Stimulated activated CD8-positive, alpha-beta memory T cell treated with anti-CD3 and anti-CD28 coated beads, Interleukin-7, amount 100 ng/mL, for 24 hours (primary cell): Measurements from ENCODE around the gene MOV10L1.
"Not testable (repeated sequence)": the region's sequence is repeated elsewhere in the genome, so short reads cannot be mapped to it uniquely, and the experiment has no call there.

Experiments used
- DNase-seq: peaks from one replicate; pipeline ENCODE4 v3.0.0-alpha.2; 2020; ENCODE audit warnings: low read depth

The MOV10L1 gene

GRCh38 chr22:50078246-50078645 is 11.6 kb upstream of the MOV10L1 start:
- DNase-seq, result no peak

DNA sequence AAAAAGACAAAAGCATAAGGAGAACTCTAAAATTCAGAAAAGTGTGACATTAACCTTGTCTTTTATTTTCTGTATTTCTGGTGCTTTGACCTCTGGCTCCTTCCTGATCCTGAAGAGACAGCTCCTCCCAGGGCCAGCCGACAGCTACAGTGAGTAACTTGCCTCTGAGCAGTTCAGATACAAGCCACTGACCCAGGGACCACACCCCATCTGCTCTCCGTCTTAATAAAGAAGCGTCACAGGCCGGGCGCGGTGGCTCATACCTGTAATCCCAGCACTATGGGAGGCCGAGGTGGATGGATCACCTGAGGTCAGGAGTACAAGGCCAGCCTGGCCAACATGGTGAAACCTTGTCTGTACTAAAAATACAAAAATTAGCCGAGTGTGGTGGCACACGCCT is 11.0 kb upstream of the MOV10L1 start:
- no peak for DNase-seq

DNA sequence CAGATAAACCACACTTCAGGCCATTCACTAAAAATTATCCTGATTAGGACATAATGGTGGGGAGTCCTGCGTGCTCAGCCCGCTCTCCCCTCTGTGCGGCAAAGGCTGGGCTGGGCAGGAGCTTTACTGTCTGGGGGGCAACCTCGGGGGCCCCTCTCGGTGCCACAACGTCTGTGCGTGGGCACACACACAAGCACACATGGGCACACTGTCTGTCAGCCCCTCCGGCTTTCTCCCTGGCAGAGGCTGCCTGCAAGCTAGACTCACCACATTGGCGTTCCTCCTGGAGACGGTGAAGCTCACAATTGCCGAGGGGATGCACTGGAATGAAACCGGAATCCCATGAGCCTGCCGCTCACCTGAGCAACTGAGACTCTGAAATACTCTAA is 9.7 kb upstream of the MOV10L1 start:
- DNase-seq, result no peak

- no peak for DNase-seq
These were observed 8.2 kb upstream of the MOV10L1 start for GRCh38 chr22:50081426-50082196.

GRCh38 chr22:50082197-50082715 is 7.5 kb upstream of the MOV10L1 start:
- no peak for DNase-seq

GRCh38 chr22:50082961-50083461 is 6.8 kb upstream of the MOV10L1 start:
- DNase-seq, result no peak

- DNase-seq, result no peak
These were observed 6.2 kb upstream of the MOV10L1 start for GRCh38 chr22:50083462-50084079.

DNA sequence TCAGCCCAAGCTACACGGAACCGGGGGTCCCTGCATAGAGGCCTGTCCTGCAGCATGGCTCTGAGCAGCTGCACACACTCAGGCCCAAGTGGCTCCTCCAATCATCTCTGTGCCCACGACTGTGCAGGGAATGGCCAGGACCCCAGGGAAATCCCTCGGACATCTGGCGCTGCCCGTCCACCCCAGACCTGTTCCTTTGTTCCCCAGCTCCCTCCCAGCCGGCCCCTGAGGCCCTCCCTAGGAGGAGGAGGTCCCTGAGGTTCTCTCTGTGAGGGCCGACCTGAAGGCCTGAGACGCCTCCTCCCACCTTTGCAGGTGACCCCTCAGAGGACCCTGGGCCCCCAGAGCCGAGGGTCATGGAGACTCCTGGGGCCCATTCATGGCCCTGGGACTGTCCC is 5.7 kb upstream of the MOV10L1 start:
- no peak for DNase-seq

DNA sequence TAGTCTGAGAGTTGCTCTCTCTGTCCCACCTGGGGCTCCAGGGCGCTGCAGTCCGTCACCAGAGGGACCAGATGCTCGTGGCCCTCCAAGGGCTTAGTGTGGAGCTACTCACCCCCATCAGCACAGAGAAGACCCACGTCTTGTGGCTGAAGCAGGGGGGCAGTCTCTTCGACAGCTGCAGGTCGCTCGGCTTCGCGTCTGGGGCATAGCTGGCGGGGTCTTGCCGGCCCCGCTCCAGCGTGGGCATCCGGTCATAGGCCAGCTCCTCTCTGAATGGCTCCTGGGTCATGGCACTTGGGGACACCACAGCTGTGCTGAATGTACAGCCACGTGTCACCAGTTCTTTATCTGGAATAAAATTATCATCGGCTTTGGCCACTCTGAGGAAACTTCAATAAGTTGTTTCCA is 5.2 kb upstream of the MOV10L1 start:
- no peak for DNase-seq

GRCh38 chr22:50085211-50085972 is 4.4 kb upstream of the MOV10L1 start, which contains the start of gene MLC1:
MLC1 (minus strand) TSS chr22:50085426; CDS start chr22:50084902, 524 bp downstream.
- DNase-seq, result no peak

DNA sequence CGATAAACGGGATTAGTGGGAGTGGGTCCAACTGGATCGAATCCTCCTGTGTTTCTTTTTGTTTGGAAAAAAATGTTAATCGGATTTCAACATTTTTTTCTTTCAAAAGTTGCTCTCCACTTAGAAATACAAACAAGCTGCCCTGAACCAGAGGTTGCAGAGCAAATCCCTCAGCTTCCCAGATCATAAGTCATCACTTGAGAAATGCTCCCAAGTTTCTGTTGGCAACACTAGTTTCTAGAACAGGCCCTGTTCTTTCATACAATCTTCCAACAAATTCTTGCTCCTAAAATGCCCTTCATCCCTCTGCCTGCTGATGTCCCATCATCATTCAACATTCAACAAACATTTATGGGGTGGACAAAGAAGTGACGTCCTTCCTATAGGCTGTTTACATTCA is 3.3 kb upstream of the MOV10L1 start:
- no peak for DNase-seq

DNA sequence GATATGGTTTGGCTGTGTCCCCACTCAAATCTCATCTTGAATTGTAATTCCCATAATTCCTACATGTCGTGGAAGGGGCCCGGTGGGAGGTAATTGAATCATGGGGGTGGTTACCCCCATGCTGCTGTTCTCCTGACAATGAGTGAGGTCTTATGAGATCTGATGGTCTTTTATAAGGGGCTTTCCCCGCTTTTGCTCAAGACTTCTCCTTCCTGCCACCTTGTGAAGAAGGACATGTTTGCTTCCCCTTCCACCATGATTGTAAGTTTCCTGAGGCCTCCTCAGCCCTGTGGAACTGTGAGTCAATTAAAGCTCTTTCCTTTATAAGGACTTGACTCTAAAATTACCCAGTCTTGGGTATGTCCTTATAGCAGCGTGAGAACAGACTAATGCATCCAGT is 2.8 kb upstream of the MOV10L1 start:
- not testable (repeated sequence) for DNase-seq

- no peak for DNase-seq
These were observed 2.2 kb upstream of the MOV10L1 start for GRCh38 chr22:50087646-50088045.

GRCh38 chr22:50088096-50088495 is 1.7 kb upstream of the MOV10L1 start:
- no peak for DNase-seq

GRCh38 chr22:50089231-50089630 is 575 bp upstream of the MOV10L1 start:
- no peak for DNase-seq

DNA sequence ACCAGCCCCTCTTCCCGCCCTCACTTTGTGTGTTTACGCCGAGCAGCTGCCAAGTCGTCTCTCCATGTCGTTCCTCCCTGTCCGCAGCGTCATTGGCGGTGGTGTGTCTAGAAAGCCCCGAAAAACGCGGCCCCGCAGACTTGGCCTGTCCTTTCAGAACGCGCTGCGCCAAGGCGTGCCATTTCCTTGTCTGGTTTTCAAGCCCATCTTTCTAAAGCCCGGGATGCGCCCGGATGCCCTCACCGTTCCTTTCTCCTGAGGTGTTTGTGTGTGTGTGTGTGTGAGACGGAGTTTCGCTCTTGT is 557 bp downstream of the MOV10L1 start:
- no peak for DNase-seq

GRCh38 chr22:50091092-50091768 is 1.4 kb downstream of the MOV10L1 start:
- DNase-seq, result no peak

- DNase-seq, result no peak
These were observed 2.5 kb downstream of the MOV10L1 start for GRCh38 chr22:50092342-50092741.

GRCh38 chr22:50098052-50098451 is 8.2 kb downstream of the MOV10L1 start:
- no peak for DNase-seq

- DNase-seq, result no peak
These were observed 12.2 kb downstream of the MOV10L1 start for GRCh38 chr22:50101870-50102565.

DNA sequence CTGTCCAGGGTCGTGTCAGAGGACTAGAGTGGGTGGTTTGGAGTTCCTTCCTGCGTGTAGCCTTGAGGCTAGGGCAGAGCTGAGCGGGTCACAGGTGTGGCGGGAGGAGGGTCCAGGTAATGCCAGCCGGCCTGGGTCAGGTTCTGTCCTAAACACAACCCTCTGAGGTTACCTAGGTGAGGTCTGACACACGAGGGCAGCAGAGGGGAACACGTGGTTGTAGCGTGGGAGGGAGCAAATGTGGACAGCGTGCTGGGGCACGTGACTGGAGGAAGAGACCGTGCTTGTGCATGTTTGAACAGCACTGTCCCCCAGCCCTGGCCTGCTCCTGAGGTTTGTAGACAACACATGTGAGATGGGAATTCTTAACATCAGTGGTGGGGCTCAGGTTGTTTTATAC is 13.1 kb downstream of the MOV10L1 start:
- no peak for DNase-seq

DNA sequence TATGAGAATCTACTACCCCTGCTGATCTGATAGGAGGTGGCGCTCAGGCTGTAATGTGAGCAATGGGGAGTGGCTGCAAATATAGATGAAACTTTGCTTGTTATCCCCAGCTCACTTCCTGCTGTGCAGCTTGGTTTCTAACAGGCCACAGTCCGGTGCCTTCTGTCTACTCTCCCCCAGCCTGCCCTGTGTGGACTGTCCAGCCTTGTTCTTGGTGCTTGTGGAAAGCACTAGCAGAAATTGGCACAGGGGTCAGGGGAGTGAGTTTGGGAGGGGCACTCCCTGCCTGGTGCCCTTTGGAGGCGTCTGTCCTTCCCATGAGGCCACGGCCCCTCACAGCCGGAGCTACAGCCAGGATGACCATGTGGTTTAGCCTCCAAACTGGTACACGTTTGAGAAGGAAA is 14.3 kb downstream of the MOV10L1 start:
- no peak for DNase-seq
